Activated CD8-positive, alpha-beta memory T cell treated with anti-CD3 and anti-CD28 coated beads, Interleukin-2, amount 50 U/mL, for 48 hours (primary cell): ENCODE measurements around the gene PHLDA1.

ENCODE experiments used
- DNase-seq: peaks from one replicate; pipeline ENCODE4 v3.0.0-alpha.2; 2020

Gene PHLDA1

GRCh38 chr12:76037130-76038103 is 5.8 kb upstream of the PHLDA1 start:
- DNase-seq, result no peak

GRCh38 chr12:76035045-76035444 is 3.5 kb upstream of the PHLDA1 start:
- DNase-seq, result no peak

GRCh38 chr12:76033081-76034011 is 1.8 kb upstream of the PHLDA1 start:
- DNase-seq, result no peak

- peak; percentile 78 for DNase-seq
Measured at GRCh38 chr12:76032043-76032981, 736 bp upstream of the PHLDA1 start.

- DNase-seq, result no peak
Measured at GRCh38 chr12:76031081-76031413, 529 bp downstream of the PHLDA1 start.

GRCh38 chr12:76030341-76031080 is 1.1 kb downstream of the PHLDA1 start:
- peak; percentile 85 for DNase-seq

GRCh38 chr12:76029982-76030340 is 1.6 kb downstream of the PHLDA1 start:
- peak; percentile 73 for DNase-seq

- DNase-seq, result no peak
Measured at GRCh38 chr12:76028571-76029277, 2.9 kb downstream of the PHLDA1 start.

GRCh38 chr12:76026643-76027063 is 4.9 kb downstream of the PHLDA1 start:
- DNase-seq, result no peak

- DNase-seq, result no peak
Measured at GRCh38 chr12:76025601-76026575, 5.7 kb downstream of the PHLDA1 start.

GRCh38 chr12:76024942-76025600 is 6.5 kb downstream of the PHLDA1 start:
- DNase-seq, result no peak

GRCh38 chr12:76024102-76024781 is 7.3 kb downstream of the PHLDA1 start:
- DNase-seq, result no peak

GRCh38 chr12:76023069-76023690 is 8.4 kb downstream of the PHLDA1 start:
- DNase-seq, result no peak

- DNase-seq, result no peak
Measured at GRCh38 chr12:76022506-76022905, 9.1 kb downstream of the PHLDA1 start.

GRCh38 chr12:76020731-76021672 is 10.6 kb downstream of the PHLDA1 start:
- no peak for DNase-seq

GRCh38 chr12:76020281-76020680 is 11.3 kb downstream of the PHLDA1 start:
- peak; percentile 86 for DNase-seq

- DNase-seq, result no peak
Measured at GRCh38 chr12:76018672-76019071, 12.9 kb downstream of the PHLDA1 start.
